Pancreas (tissue), 10 donors: ENCODE measurements around the gene LPAR5. TPM values are rescaled to one million over a fixed set of nuclear protein-coding genes. Genes with fewer than 3 reads are reported as not detected.
A peak's percentile ranks its signal among the peaks of the same experiment; 100 is the strongest.

Source experiments
- ATAC-seq, 4 donors: fragments of 200-7000 bp; cut with Tn5 transposase; one replicate each; pipeline versions ENCODE4 v1.8.0 to v1.9.1; 2020; ENCODE audit warnings: mild to moderate bottlenecking in 4 of 4, moderate library complexity in 4 of 4
- DNase-seq, 6 donors: peaks; one replicate each; pipeline ENCODE4 v3.0.0-alpha.2; 2020
- FAIRE-seq: peaks from 2 replicates; lab custom pipeline; 2012; peaks lifted over from hg19 to GRCh38; lab: Jason Lieb, UNC
- H3K27ac ChIP-seq, 4 donors: fragments of 200-600 bp; sonication (generic); 1 replicate in 3 of 4; 2 replicates in 1 of 4; pipeline versions ENCODE4 v1.5.0 to v1.8.0; 2020
- H3K27me3 ChIP-seq, 4 donors: fragments of 200-600 bp; one replicate each; pipeline ENCODE4 v1.8.0; 2021
- H3K36me3 ChIP-seq, 3 donors: fragments of 200-600 bp; sonication (generic) in 1 of 3; one replicate each; pipeline versions ENCODE4 v1.5.0 to v1.8.0; 2020 to 2021
- H3K4me1 ChIP-seq, 3 donors: fragments of 200-600 bp; one replicate each; pipeline ENCODE4 v1.8.0; 2021
- H3K4me3 ChIP-seq, 4 donors: fragments of 200-600 bp; sonication (generic) in 2 of 4; one replicate each; pipeline versions ENCODE4 v1.5.0 to v1.8.0; 2020 to 2021
- H3K9me3 ChIP-seq, 4 donors: fragments of 200-600 bp; one replicate each; pipeline ENCODE4 v1.8.0; 2021
- WGBS, 2 donors: extraction: QIAGEN DNeasy Blood & Tissue Kit; methylation state at CpG; one replicate each; pipeline ENCODE4 v1.1.7; 2013; 5-methylcytosine and 5-hydroxymethylcytosine counted together
- intact Hi-C, 3 donors: fragments of 100-400 bp; cut with DNase I; formaldehyde crosslinking; loops; one replicate each; pipeline versions ENCODE4 v1.11.1 to v1.14.2; 2022
- polyA plus RNA-seq, 2 donors: library from polyadenylated mRNA; stranded (reverse); fragments of 200-250 nt; gene quantifications; one replicate each; pipeline ENCODE4 v1.2.3, GENCODE V29; 2013
- total RNA-seq, 6 donors: library from RNA; stranded (reverse); fragmentation: NEBNext Ultra II Directional in 4 of 6; extraction: Animal tissue kit (Norgen Biotek cat#: 25700) in 4 of 6; gene quantifications; one replicate each; pipeline versions ENCODE4 v1.2.1 to v1.2.4, GENCODE V29; 2021 to 2023
- TF ChIP-seq, protein P1 (sequence below), 4 donors: fragments of 200-600 bp; sonication (generic) in 3 of 4; IDR thresholded peaks; one replicate each; pipeline versions ENCODE4 v1.5.0 to v1.8.0; 2021; ENCODE audit warnings: antibody characterized with exemption in 4 of 4
- donor health status: healthy with polysubstance abuse.
- donor health status: DM: no; HTN: no; CAD: no; lungs with moderate emphysema.
- donor health status: DM: no; HTN: no; CAD: no.
- donor health status: control.
- donor health status: control.
- donor health status: Bipolar disorder and iron deficiency.
- donor health status: DM: yes; HTN: yes; CAD: no.
- donor health status: DM: no; HTN: no; CAD: no.
- donor health status: DM: no; HTN: no; CAD: no.
- donor health status: DM: yes; HTN: yes; CAD: no.

LPAR5 gene
- total and polyA plus RNA-seq, 8 donors = 0.09 to 2.4 (median 0.45) TPM

GRCh38 chr12:6615802-6616201 lies 20.0 kb downstream of the LPAR5 start:
- FAIRE-seq (no peak), ATAC-seq (no peak), DNase-seq (no peak)
- no peaks in the 10 kb centered on the region for H3K9me3 ChIP-seq
- H3K27ac ChIP-seq = no peak overlapping the region
- H3K36me3 ChIP-seq = no peaks in the 10 kb centered on the region
- 68 to 70% methylated on average over 3 of the region's 3 CpGs for WGBS, 2 donors
- H3K27me3 ChIP-seq = no peaks in the 10 kb centered on the region
- no peak overlapping the region for H3K4me3 ChIP-seq
- TF ChIP-seq, protein P1, sequence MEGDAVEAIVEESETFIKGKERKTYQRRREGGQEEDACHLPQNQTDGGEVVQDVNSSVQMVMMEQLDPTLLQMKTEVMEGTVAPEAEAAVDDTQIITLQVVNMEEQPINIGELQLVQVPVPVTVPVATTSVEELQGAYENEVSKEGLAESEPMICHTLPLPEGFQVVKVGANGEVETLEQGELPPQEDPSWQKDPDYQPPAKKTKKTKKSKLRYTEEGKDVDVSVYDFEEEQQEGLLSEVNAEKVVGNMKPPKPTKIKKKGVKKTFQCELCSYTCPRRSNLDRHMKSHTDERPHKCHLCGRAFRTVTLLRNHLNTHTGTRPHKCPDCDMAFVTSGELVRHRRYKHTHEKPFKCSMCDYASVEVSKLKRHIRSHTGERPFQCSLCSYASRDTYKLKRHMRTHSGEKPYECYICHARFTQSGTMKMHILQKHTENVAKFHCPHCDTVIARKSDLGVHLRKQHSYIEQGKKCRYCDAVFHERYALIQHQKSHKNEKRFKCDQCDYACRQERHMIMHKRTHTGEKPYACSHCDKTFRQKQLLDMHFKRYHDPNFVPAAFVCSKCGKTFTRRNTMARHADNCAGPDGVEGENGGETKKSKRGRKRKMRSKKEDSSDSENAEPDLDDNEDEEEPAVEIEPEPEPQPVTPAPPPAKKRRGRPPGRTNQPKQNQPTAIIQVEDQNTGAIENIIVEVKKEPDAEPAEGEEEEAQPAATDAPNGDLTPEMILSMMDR (IDR thresholded peaks at IDR 0.05) = no peak
- intact Hi-C loops = no loop called here
- H3K4me1 ChIP-seq = peaks cover 13 to 18% (median 15%) of the 10 kb centered on the region in 3 donors

DNA sequence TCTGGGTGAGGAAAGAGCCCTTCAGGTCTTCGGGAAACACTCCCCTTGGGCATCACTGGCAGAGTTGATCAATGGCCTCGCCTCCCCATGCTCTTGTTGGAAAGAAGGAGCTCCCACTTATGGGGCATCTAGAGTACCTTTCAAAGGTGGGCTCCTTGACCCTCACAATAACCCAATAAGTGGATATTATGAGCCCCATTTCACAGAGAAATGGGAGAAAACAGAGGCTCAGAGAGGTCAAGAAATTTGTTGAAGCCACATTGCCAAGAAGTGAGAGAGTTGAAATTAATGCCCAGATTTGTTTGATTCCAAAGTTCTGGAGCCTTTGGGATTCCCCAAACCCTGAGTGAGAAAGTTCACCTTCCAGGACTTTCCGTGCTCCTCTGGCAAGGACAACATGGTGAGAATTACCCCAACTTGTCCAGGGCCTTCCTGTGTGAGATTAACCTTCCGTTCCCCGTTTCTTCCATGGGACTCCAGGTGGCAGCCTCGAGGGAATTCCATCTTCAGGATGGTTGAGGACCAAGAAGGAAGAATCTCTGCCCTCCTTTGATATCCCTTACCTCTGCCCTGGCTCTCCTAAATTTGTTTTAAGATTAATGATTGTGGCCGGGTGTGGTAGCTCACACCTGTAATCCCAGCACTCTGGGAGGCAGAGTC lies 21.1 kb downstream of the LPAR5 start:
- ATAC-seq (no peak), DNase-seq (no peak), FAIRE-seq (no peak)
- Histone ChIP-seq H3K27ac (peak overlapping the region; percentile 72 to 88 (median 80)), H3K9me3 (no peaks in the 10 kb centered on the region), H3K4me1 (peaks cover 13 to 18% (median 15%) of the 10 kb centered on the region in 3 donors), H3K36me3 (no peaks in the 10 kb centered on the region), H3K4me3 (no peak overlapping the region), H3K27me3 (no peaks in the 10 kb centered on the region)
- TF ChIP-seq, protein P1 (IDR thresholded peaks at IDR 0.05) = no peak
- intact Hi-C loops = no loop called here
- WGBS, 2 donors = 41 to 48% methylated on average over 7 of the region's 7 CpGs

DNA sequence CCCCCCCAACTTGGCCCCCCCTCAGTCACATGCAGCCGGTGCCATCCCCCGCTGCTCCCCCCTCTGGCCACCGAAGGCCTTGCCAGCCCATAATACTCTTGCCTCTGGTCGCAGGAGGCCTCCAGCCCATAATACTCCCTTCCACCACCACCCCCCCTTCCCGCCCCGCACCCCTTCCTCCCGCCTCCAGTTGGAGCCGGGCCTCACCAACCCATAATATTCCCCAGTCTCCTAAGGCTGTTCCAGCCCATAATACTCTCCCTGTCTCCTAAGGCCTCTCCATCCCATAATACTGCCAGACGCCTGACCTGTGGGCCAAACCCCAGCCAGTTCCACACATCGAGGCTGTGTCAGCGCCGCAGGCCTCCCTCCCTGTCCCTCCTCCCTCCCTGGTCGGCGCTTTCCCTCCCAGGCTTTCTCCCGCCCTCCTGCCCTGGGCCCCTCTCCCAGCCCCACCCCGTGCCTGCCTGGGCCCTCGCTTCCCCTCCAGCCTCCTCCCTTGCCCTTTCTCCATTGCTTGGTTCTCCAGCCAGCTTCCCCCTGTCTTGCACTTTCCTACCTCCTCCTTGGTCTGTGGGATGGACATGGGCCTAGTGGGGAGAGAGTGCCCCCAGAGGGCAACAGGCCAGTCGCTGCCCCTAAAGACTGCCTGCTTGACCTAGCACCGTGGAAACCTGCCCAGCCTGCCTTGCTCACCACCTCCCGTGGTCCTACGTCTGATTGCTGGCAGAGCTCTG lies 21.8 kb downstream of the LPAR5 start:
- Histone ChIP-seq H3K27me3 (no peaks in the 10 kb centered on the region), H3K36me3 (no peaks in the 10 kb centered on the region), H3K4me1 (peaks cover 13 to 18% (median 15%) of the 10 kb centered on the region in 3 donors), H3K27ac (peak overlapping the region; percentile 72 to 88 (median 80)), H3K4me3 (no peak overlapping the region), H3K9me3 (no peaks in the 10 kb centered on the region)
- intact Hi-C loops = no loop called here
- FAIRE-seq = no peak
- TF ChIP-seq, protein P1 (IDR thresholded peaks at IDR 0.05) = no peak
- peak; percentile 80 to 86 (median 83) for ATAC-seq
- DNase-seq = peak; percentile 84 to 95 (median 92)
- WGBS, 2 donors = 5 to 6% methylated on average over 18 to 21 of the region's 21 CpGs

DNA sequence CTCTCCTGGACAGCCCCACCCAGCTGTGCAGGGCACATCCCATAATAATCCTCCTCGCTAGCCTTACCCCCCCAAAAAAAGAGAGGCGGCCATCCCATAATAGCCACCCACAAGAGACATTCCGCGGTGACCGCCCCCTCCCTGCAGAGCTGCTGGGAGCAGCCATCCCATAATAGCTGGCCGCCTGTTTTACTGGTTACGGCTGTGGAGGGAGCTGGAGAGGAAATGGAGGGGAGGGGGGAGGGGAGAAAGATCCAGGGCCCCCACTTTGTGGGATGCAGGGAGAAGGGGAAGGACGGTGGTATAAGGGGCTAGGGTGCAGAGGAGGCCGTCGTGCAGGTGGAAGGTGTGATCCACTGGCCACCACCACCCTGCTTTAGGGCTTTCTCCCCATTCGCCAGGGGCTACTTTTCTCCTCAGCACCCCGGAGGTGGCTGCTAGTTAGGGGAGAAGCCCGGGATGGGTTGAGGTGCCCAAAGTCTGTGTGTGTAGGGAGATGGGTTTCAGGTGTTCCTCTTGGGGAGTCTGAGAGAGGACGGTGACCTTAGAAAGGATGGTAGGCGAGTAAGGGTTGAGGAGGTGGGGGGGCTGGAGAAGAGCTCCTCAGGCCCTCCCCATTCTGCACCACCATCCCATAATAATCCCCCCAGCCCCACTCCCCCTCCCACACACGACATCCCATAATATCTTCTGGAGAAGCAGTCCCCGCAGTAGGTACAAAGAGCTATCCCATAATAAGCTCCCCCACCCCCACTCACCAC lies 22.6 kb downstream of the LPAR5 start:
- H3K4me1 ChIP-seq = peaks cover 13 to 18% (median 15%) of the 10 kb centered on the region in 3 donors
- no peaks in the 10 kb centered on the region for H3K27me3 ChIP-seq
- H3K36me3 ChIP-seq = no peaks in the 10 kb centered on the region
- DNase-seq = peak in 5 of 6 donors; percentile 51 to 79 (median 62)
- H3K4me3 ChIP-seq = no peak overlapping the region
- intact Hi-C loops = no loop called here
- H3K9me3 ChIP-seq = no peaks in the 10 kb centered on the region
- H3K27ac ChIP-seq = peak overlapping the region; percentile 73 to 88 (median 80)
- ATAC-seq = peak; percentile 11 to 41 (median 24)
- no peak for FAIRE-seq
- TF ChIP-seq, protein P1 (IDR thresholded peaks at IDR 0.05) = no peak
- WGBS, 2 donors = 12 to 14% methylated on average over 17 of the region's 17 CpGs
